AG09309 (cell line): Measurements from ENCODE around the gene CCDC17.

Source experiments
- DNase-seq: peaks from one replicate; pipeline ENCODE4 v3.0.0-alpha.2; 2010; ENCODE audit warnings: low read depth
- H3K4me3 ChIP-seq: 2 replicates; pipeline ENCODE4 v1.5.1; 2011; ENCODE audit warnings: mild to moderate bottlenecking, low read depth, low read length, moderate library complexity; ENCODE audit not compliant: control insufficient read depth
- CTCF ChIP-seq: IDR thresholded peaks from 2 replicates; pipeline ENCODE4 v1.5.1; 2011; ENCODE audit warnings: mild to moderate bottlenecking, low read depth, low read length, inconsistent platforms; ENCODE audit not compliant: insufficient read depth, control insufficient read depth; ENCODE audit errors: missing control alignments

CCDC17 gene

DNA sequence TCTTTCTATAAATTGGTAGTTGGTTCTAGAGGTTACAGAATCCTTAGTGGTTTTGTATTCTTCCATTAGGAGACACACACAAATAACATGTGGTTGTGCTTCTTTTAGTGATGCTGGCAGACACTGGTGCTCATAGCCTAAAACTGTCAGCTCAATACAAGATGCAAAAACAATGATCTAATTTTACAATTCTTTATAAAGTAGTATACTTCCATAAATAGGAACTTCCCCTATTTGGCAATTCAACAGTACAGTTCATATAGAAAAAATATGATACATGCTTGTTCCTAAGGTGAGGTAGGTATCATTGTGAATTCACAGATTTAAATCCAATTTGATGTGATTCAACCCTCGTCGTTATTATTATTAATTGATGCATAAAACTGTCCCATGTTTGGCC, 20.8 kb upstream of the CCDC17 start:
- TF ChIP-seq CTCF = no peak
- no peak for DNase-seq
- H3K4me3 ChIP-seq = no peak overlapping the region

GRCh38 chr1:45643978-45644377, 20.1 kb upstream of the CCDC17 start:
- peak; percentile 10 for TF ChIP-seq CTCF
- no peak overlapping the region for H3K4me3 ChIP-seq
- no peak for DNase-seq

DNA sequence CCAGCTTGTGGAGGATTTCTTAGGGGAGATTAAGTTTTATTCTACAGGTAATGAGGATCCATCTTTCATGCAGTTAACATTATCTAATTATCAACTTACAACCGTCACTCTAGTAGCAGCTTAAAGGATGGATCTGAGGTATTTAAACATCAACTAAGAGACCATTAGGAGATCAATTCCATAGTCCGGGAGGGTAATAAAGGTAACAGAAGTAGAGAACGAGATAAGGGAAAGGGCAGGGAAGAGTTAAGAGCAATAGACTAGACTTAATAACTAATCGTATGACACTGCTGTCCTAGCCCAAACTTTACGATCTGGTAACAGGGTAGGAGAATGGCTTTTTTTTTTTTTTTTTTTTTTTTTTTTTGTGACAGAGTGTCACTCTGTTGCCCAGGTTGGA, 19.5 kb upstream of the CCDC17 start:
- no peak for TF ChIP-seq CTCF
- DNase-seq = no peak
- no peak overlapping the region for H3K4me3 ChIP-seq

DNA sequence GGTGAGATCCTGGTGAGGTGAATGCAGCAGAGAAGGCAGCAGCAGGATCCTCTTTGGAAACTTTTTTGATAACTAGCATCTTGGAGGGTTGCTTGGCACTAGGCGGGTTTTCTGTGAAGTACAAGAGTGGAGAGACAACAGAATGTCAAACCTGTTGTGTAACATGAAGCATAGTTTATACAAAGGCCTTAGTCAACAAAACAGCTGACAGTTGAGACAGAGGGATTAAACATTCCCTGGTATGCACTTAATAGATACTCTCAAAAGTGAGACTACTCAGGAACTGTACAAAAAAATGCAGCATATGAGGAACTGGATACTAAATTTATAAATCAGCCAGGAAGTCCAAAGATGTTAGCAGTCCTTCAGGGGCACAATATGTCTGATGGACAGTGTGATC, 16.4 kb upstream of the CCDC17 start:
- no peak for DNase-seq
- no peak for TF ChIP-seq CTCF

DNA sequence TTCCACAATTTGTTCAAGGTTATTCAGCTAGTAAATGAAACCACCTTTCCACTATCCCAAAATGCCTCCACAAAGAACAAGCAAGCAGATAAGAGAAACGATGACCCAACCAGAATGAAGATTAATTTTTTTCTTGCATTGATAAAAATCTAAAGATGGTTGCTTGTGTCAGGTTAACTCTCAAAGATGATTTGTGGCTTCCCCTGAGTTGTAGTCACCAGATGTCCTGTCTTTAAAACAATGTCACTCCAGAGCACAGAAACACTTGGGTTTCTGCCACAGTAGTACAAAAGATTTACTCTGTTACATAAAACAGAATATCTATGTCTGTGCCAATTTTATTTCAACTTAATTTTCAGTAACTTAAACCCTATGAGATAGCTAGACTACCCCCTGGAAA, 11.4 kb upstream of the CCDC17 start:
- TF ChIP-seq CTCF = no peak
- DNase-seq = no peak
- H3K4me3 ChIP-seq = no peak overlapping the region

More for the DNA sequence above, 16.4 kb upstream of the CCDC17 start:
- H3K4me3 ChIP-seq = no peak overlapping the region

- H3K4me3 ChIP-seq = no peak overlapping the region
- no peak for DNase-seq
- no peak for TF ChIP-seq CTCF
These were observed 6.6 kb upstream of the CCDC17 start for GRCh38 chr1:45630429-45630828.

- H3K4me3 ChIP-seq = no peak overlapping the region
- no peak for TF ChIP-seq CTCF
- DNase-seq = no peak
These were observed 5.2 kb upstream of the CCDC17 start for GRCh38 chr1:45629035-45629434.
